Tibial nerve (tissue), 4 donors: ENCODE measurements around the gene CAMK2N2. TPM values are rescaled to one million over a fixed set of nuclear protein-coding genes. Genes with fewer than 3 reads are reported as not detected.

Experiments used
- DNase-seq, 2 donors: peaks; one replicate each; pipeline ENCODE4 v3.0.0-alpha.2; 2019; ENCODE audit warnings: low spot score in 2 of 2
- H3K27ac ChIP-seq, 4 donors: fragments of 200-600 bp; sonication (generic) in 3 of 4; one replicate each; pipeline ENCODE4 v1.5.1; 2017 to 2019; ENCODE audit warnings: mild to moderate bottlenecking in 1 of 4
- H3K27me3 ChIP-seq, 2 donors: fragments of 200-600 bp; sonication (generic) in 1 of 2; one replicate each; pipeline versions ENCODE4 v1.5.1 to v1.6.0; 2017 to 2019
- H3K36me3 ChIP-seq, 3 donors: fragments of 200-600 bp; sonication (generic); one replicate each; pipeline ENCODE4 v1.5.1; 2018 to 2019
- H3K4me1 ChIP-seq, 4 donors: fragments of 200-600 bp; sonication (generic) in 3 of 4; one replicate each; pipeline ENCODE4 v1.5.1; 2017 to 2019
- H3K4me3 ChIP-seq, 4 donors: fragments of 200-600 bp; sonication (generic) in 3 of 4; one replicate each; pipeline ENCODE4 v1.5.1; 2017 to 2019; ENCODE audit warnings: mild to moderate bottlenecking in 1 of 4, moderate library complexity in 1 of 4
- H3K9me3 ChIP-seq, 4 donors: fragments of 200-600 bp; sonication (generic) in 3 of 4; one replicate each; pipeline ENCODE4 v1.5.1; 2017 to 2019
- CTCF ChIP-seq, 5 experiments: fragments of 200-600 bp in 3 of 5; fragments of 450-650 bp in 2 of 5; sonication (generic) in 3 of 5; IDR thresholded peaks; one replicate each; pipeline ENCODE4 v1.5.1; 2016 to 2019; ENCODE audit warnings: antibody characterized with exemption in 5 of 5, mild to moderate bottlenecking in 3 of 5, moderate library complexity in 2 of 5
- EP300 ChIP-seq, 2 donors: sonication (generic); formaldehyde crosslinking; IDR thresholded peaks; one replicate each; pipeline ENCODE4 v1.6.1; 2017; ENCODE audit warnings: antibody characterized with exemption in 2 of 2, mild to moderate bottlenecking in 1 of 2
- POLR2A ChIP-seq, 2 donors: fragments of 450-650 bp; IDR thresholded peaks; one replicate each; pipeline ENCODE4 v1.6.1; 2017; ENCODE audit warnings: antibody characterized with exemption in 2 of 2, mild to moderate bottlenecking in 2 of 2, moderate library complexity in 2 of 2
- WGBS, 2 donors: methylation state at CpG; one replicate each; pipeline ENCODE4 v1.1.5; 2018; 5-methylcytosine and 5-hydroxymethylcytosine counted together
- total RNA-seq, 4 donors: library from RNA; depleted of rRNA; stranded (reverse); fragments of >200 nt; gene quantifications; one replicate each; pipeline ENCODE4 v1.1.0, GENCODE V29; 2016

CAMK2N2 gene
- total RNA-seq, 4 donors from 2014 or later: not detected

- no peak overlapping the region for H3K27ac ChIP-seq
- no peak for TF ChIP-seq EP300 (IDR thresholded peaks at IDR 0.05)
- TF ChIP-seq CTCF (IDR thresholded peaks at IDR 0.05): no peak
- no peak for TF ChIP-seq POLR2A (IDR thresholded peaks at IDR 0.05)
- no peak overlapping the region for H3K4me3 ChIP-seq
- DNase-seq: no peak
- H3K36me3 ChIP-seq: peaks cover 0 to 4% (median 0%) of the 10 kb centered on the region in 3 donors
- no peaks in the 10 kb centered on the region for H3K27me3 ChIP-seq
- H3K4me1 ChIP-seq: peaks cover 3 to 19% (median 9%) of the 10 kb centered on the region in 4 donors
- WGBS, 2 donors: 58 to 77% methylated on average over 3 of the region's 3 CpGs
- H3K9me3 ChIP-seq: no peaks in the 10 kb centered on the region
Observed at GRCh38 chr3:184295771-184296170, 34.4 kb upstream of the CAMK2N2 start.

GRCh38 chr3:184291738-184292445 is 30.5 kb upstream of the CAMK2N2 start:
- Histone ChIP-seq H3K4me3 (no peak overlapping the region), H3K27ac (no peak overlapping the region), H3K36me3 (no peaks in the 10 kb centered on the region), H3K9me3 (no peaks in the 10 kb centered on the region), H3K4me1 (peaks cover 0 to 4% (median 0%) of the 10 kb centered on the region in 4 donors), H3K27me3 (peaks cover 0 to 26% of the 10 kb centered on the region in 2 donors)
- TF ChIP-seq EP300 (IDR thresholded peaks at IDR 0.05) (no peak), CTCF (IDR thresholded peaks at IDR 0.05) (no peak), POLR2A (IDR thresholded peaks at IDR 0.05) (no peak)
- WGBS, 2 donors: 87 to 92% methylated on average over 19 to 20 of the region's 21 CpGs
- no peak for DNase-seq

GRCh38 chr3:184291044-184291737 is 29.8 kb upstream of the CAMK2N2 start:
- DNase-seq: no peak
- no peak overlapping the region for H3K27ac ChIP-seq
- no peak for TF ChIP-seq CTCF (IDR thresholded peaks at IDR 0.05)
- no peak for TF ChIP-seq EP300 (IDR thresholded peaks at IDR 0.05)
- TF ChIP-seq POLR2A (IDR thresholded peaks at IDR 0.05): no peak
- H3K27me3 ChIP-seq: peaks cover 0 to 32% of the 10 kb centered on the region in 2 donors
- H3K4me1 ChIP-seq: peaks cover 0 to 4% (median 0%) of the 10 kb centered on the region in 4 donors
- WGBS, 2 donors: 84 to 88% methylated on average over 14 to 21 of the region's 22 CpGs
- no peaks in the 10 kb centered on the region for H3K36me3 ChIP-seq
- no peaks in the 10 kb centered on the region for H3K9me3 ChIP-seq
- H3K4me3 ChIP-seq: no peak overlapping the region

- Histone ChIP-seq H3K27me3 (peaks cover 0 to 41% of the 10 kb centered on the region in 2 donors), H3K4me1 (peaks cover 0 to 4% (median 0%) of the 10 kb centered on the region in 4 donors), H3K27ac (no peak overlapping the region), H3K9me3 (no peaks in the 10 kb centered on the region), H3K36me3 (no peaks in the 10 kb centered on the region), H3K4me3 (no peak overlapping the region)
- TF ChIP-seq EP300 (IDR thresholded peaks at IDR 0.05) (no peak), POLR2A (IDR thresholded peaks at IDR 0.05) (no peak), CTCF (IDR thresholded peaks at IDR 0.05) (no peak)
- DNase-seq: no peak
- WGBS, 2 donors: 84 to 93% methylated on average over 10 of the region's 10 CpGs
Observed at GRCh38 chr3:184290331-184290730, 29.0 kb upstream of the CAMK2N2 start.

- H3K36me3 ChIP-seq: no peaks in the 10 kb centered on the region
- no peaks in the 10 kb centered on the region for H3K9me3 ChIP-seq
- H3K27ac ChIP-seq: no peak overlapping the region
- peak in 1 of 2 donors; percentile 37 for DNase-seq
- H3K4me3 ChIP-seq: no peak overlapping the region
- TF ChIP-seq EP300 (IDR thresholded peaks at IDR 0.05) (no peak), CTCF (IDR thresholded peaks at IDR 0.05) (peak in 4 of 5 experiments; percentile 33 to 56 (median 39)), POLR2A (IDR thresholded peaks at IDR 0.05) (no peak)
- peaks cover 0 to 48% of the 10 kb centered on the region in 2 donors for H3K27me3 ChIP-seq
- 8 to 10% methylated on average over 10 of the region's 10 CpGs for WGBS, 2 donors
- peaks cover 0 to 4% (median 0%) of the 10 kb centered on the region in 4 donors for H3K4me1 ChIP-seq
Observed at GRCh38 chr3:184289426-184289938, 28.1 kb upstream of the CAMK2N2 start.
